Adrenal gland (tissue), 5 donors: ENCODE measurements around the gene SLC7A14.

Source experiments
- POLR2A ChIP-seq, 2 donors: fragments of 450-650 bp; IDR thresholded peaks; one replicate each; pipeline ENCODE4 v1.6.1; 2017; ENCODE audit warnings: antibody characterized with exemption in 2 of 2, mild to moderate bottlenecking in 2 of 2, moderate library complexity in 1 of 2
- TF ChIP-seq, protein P1 (sequence below), 6 experiments: fragments of 450-650 bp in 4 of 6; fragments of 200-600 bp in 2 of 6; sonication (generic) in 1 of 6; IDR thresholded peaks; 1 replicate in 5 of 6; 2 replicates in 1 of 6; pipeline versions ENCODE4 v1.5.1 to v1.8.0; 2016 to 2021; ENCODE audit warnings: antibody characterized with exemption in 6 of 6, mild to moderate bottlenecking in 2 of 6, moderate library complexity in 1 of 6
- donor health status: DM: no; HTN: no; CAD: no.

DNA sequence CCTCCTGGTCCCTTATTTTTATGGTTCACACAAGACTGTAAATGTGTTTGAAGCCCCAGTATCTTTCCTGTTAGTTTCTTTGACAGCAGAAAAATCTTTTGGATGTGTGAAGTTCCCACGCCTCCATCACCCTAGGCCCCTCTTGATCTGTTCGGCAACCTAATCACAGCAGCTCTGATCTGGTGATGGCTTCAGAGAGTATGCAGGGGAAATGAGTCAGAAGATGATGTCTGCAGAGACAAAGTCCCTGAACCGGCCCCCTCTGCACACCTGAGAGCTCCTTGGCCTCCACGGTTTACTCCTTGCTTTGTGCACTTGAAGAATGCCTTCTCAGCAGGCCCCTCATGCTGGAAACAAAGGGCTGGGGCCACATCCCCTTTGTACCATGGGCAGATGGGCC, 103.7 kb downstream of the SLC7A14 start:
- TF ChIP-seq, protein P1, sequence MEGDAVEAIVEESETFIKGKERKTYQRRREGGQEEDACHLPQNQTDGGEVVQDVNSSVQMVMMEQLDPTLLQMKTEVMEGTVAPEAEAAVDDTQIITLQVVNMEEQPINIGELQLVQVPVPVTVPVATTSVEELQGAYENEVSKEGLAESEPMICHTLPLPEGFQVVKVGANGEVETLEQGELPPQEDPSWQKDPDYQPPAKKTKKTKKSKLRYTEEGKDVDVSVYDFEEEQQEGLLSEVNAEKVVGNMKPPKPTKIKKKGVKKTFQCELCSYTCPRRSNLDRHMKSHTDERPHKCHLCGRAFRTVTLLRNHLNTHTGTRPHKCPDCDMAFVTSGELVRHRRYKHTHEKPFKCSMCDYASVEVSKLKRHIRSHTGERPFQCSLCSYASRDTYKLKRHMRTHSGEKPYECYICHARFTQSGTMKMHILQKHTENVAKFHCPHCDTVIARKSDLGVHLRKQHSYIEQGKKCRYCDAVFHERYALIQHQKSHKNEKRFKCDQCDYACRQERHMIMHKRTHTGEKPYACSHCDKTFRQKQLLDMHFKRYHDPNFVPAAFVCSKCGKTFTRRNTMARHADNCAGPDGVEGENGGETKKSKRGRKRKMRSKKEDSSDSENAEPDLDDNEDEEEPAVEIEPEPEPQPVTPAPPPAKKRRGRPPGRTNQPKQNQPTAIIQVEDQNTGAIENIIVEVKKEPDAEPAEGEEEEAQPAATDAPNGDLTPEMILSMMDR (IDR thresholded peaks at IDR 0.05), result no peak
- TF ChIP-seq POLR2A (IDR thresholded peaks at IDR 0.05), result no peak
